ENCODE measurements around the gene MCU. TPM values are rescaled to one million over a fixed set of nuclear protein-coding genes. Genes with fewer than 3 reads are reported as not detected.
"Not testable (repeated sequence)": the region's sequence is repeated elsewhere in the genome, so short reads cannot be mapped to it uniquely, and the experiment has no call there.

Gene MCU
- total RNA-seq, 1 donor from 2014 or later: 23.0 TPM

- no peak for ATAC-seq
Observed at GRCh38 chr10:72906446-72906845, 214.5 kb downstream of the MCU start.

- ATAC-seq: no peak
Observed at GRCh38 chr10:72910705-72911104, 218.8 kb downstream of the MCU start.

- ATAC-seq: no peak
Observed at GRCh38 chr10:72911758-72912157, 219.8 kb downstream of the MCU start.

- no peak for ATAC-seq
Observed at GRCh38 chr10:72912736-72913135, 220.8 kb downstream of the MCU start.

GRCh38 chr10:72913287-72913686 lies 221.3 kb downstream of the MCU start:
- ATAC-seq: no peak

- not testable (repeated sequence) for ATAC-seq
Observed at GRCh38 chr10:72917201-72917600, 225.3 kb downstream of the MCU start.

- ATAC-seq: not testable (repeated sequence)
Observed at GRCh38 chr10:72917803-72918332, 225.9 kb downstream of the MCU start.

- no peak for ATAC-seq
Observed at GRCh38 chr10:72918352-72918751, 226.4 kb downstream of the MCU start.

- ATAC-seq: not testable (repeated sequence)
Observed at GRCh38 chr10:72921147-72921683, 229.3 kb downstream of the MCU start.

- ATAC-seq: no peak
Observed at GRCh38 chr10:72924351-72924750, 232.4 kb downstream of the MCU start.

GRCh38 chr10:72925951-72926465 lies 234.1 kb downstream of the MCU start:
- no peak for ATAC-seq

- ATAC-seq: no peak
Observed at GRCh38 chr10:72927485-72927884, 235.5 kb downstream of the MCU start.

GRCh38 chr10:72928798-72929197 lies 236.9 kb downstream of the MCU start:
- ATAC-seq: no peak

- ATAC-seq: no peak
Observed at GRCh38 chr10:72930276-72930675, 238.3 kb downstream of the MCU start.

GRCh38 chr10:72932259-72933015 lies 240.5 kb downstream of the MCU start:
- ATAC-seq: no peak

GRCh38 chr10:72935361-72935760 lies 243.4 kb downstream of the MCU start:
- no peak for ATAC-seq

Other genes with a start within 250 kb of the MCU start
- gene MICU1, start 66.1 kb upstream of the MCU start, total RNA-seq: 22.8 TPM
- not detected for gene OIT3, start 201.6 kb downstream of the MCU start, total RNA-seq